Measurements from ENCODE around the gene TPST1.

The TPST1 gene

GRCh38 chr7:66247380-66248078 lies 42.4 kb downstream of the TPST1 start:
- no peak overlapping the region for H3K27ac ChIP-seq
- DNase-seq = no peak
- no peaks in the 10 kb centered on the region for H3K36me3 ChIP-seq
- TF ChIP-seq CTCF (IDR thresholded peaks at IDR 0.05; ENCODE audit: low read depth, low read length) = no peak
- no peaks in the 10 kb centered on the region for H3K27me3 ChIP-seq (ENCODE audit: insufficient read depth, low read depth, severe bottlenecking)
- no peaks in the 10 kb centered on the region for H3K9me3 ChIP-seq (ENCODE audit: severe bottlenecking)
- no peak overlapping the region for H3K4me3 ChIP-seq (ENCODE audit: low read depth, low read length)

DNA sequence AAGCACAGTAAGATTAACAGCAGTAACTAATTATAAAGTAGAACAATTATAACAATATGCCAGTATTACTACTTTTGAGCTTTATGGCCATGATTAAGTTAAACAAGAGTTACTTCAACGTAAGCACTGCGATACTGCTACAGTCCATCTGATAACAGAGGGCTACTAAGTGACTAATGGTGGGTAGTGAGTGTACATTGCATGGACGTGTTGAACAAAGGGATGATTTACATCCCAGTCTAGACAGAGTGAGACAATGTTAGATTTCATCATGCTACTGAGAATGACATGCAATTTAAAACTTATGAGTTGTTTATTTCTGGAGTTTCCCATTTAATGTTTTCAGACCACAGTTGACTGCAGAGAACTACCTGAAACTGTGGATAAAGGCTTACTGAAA lies 45.6 kb downstream of the TPST1 start:
- DNase-seq = no peak
- Histone ChIP-seq H3K36me3 (no peaks in the 10 kb centered on the region), H3K27me3 (ENCODE audit: insufficient read depth, low read depth, severe bottlenecking) (no peaks in the 10 kb centered on the region), H3K4me3 (ENCODE audit: low read depth, low read length) (no peak overlapping the region), H3K9me3 (ENCODE audit: severe bottlenecking) (no peaks in the 10 kb centered on the region), H3K27ac (no peak overlapping the region)
- TF ChIP-seq CTCF (IDR thresholded peaks at IDR 0.05; ENCODE audit: low read depth, low read length) = no peak

DNA sequence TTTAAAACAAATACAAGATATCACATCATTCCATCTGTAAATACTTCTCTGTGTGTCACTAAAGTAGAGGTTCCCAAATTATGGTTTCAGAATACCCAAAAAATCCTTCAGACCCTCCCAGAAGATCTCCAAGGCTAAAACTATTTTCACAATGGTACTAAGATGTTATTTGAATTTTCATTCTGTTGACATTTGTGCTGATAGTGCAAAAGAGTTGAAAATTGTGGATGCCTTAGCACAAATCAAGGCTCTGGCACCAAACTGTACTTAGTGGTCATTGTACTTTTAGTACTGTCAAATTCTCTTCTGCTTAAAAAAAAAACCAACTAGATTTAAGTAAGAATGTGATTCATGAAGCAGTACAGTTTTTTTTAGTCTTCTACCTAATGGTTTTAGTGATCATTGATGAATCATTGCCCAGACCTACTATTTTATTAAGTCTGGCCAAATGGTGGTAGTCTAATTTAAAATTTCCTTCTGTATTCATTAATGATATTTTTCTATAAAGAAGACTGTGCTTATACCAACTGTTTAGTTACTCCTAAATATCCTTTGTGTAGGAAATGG lies 50.5 kb downstream of the TPST1 start:
- no peak overlapping the region for H3K27ac ChIP-seq
- no peak overlapping the region for H3K4me3 ChIP-seq (ENCODE audit: low read depth, low read length)
- no peak for DNase-seq
- no peaks in the 10 kb centered on the region for H3K27me3 ChIP-seq (ENCODE audit: insufficient read depth, low read depth, severe bottlenecking)
- no peaks in the 10 kb centered on the region for H3K36me3 ChIP-seq
- TF ChIP-seq CTCF (IDR thresholded peaks at IDR 0.05; ENCODE audit: low read depth, low read length) = no peak
- H3K9me3 ChIP-seq (ENCODE audit: severe bottlenecking) = no peaks in the 10 kb centered on the region

- H3K27ac ChIP-seq = no peak overlapping the region
- DNase-seq = no peak
- no peak overlapping the region for H3K4me3 ChIP-seq (ENCODE audit: low read depth, low read length)
- H3K27me3 ChIP-seq (ENCODE audit: insufficient read depth, low read depth, severe bottlenecking) = no peaks in the 10 kb centered on the region
- no peaks in the 10 kb centered on the region for H3K36me3 ChIP-seq
- TF ChIP-seq CTCF (IDR thresholded peaks at IDR 0.05; ENCODE audit: low read depth, low read length) = no peak
- no peaks in the 10 kb centered on the region for H3K9me3 ChIP-seq (ENCODE audit: severe bottlenecking)
Measured at GRCh38 chr7:66256281-66256680, 51.1 kb downstream of the TPST1 start.

- Histone ChIP-seq H3K4me3 (ENCODE audit: low read depth, low read length) (no peak overlapping the region), H3K36me3 (no peaks in the 10 kb centered on the region), H3K9me3 (ENCODE audit: severe bottlenecking) (no peaks in the 10 kb centered on the region), H3K27me3 (ENCODE audit: insufficient read depth, low read depth, severe bottlenecking) (no peaks in the 10 kb centered on the region), H3K27ac (no peak overlapping the region)
- no peak for DNase-seq
- no peak for TF ChIP-seq CTCF (IDR thresholded peaks at IDR 0.05; ENCODE audit: low read depth, low read length)
Measured at GRCh38 chr7:66257481-66257880, 52.3 kb downstream of the TPST1 start.

- H3K4me3 ChIP-seq (ENCODE audit: low read depth, low read length) = no peak overlapping the region
- no peak for TF ChIP-seq CTCF (IDR thresholded peaks at IDR 0.05; ENCODE audit: low read depth, low read length)
- H3K27ac ChIP-seq = no peak overlapping the region
- no peaks in the 10 kb centered on the region for H3K36me3 ChIP-seq
- no peaks in the 10 kb centered on the region for H3K9me3 ChIP-seq (ENCODE audit: severe bottlenecking)
- DNase-seq = no peak
- H3K27me3 ChIP-seq (ENCODE audit: insufficient read depth, low read depth, severe bottlenecking) = no peaks in the 10 kb centered on the region
Measured at GRCh38 chr7:66258409-66258808, 53.3 kb downstream of the TPST1 start.
